Activated naive CD8-positive, alpha-beta T cell treated with anti-CD3 and anti-CD28 coated beads, Interleukin-2, amount 50 U/mL, for 24 hours (primary cell): ENCODE measurements around the gene SETD2.
"Not testable (repeated sequence)": the region's sequence is repeated elsewhere in the genome, so short reads cannot be mapped to it uniquely, and the experiment has no call there.

Source experiments
- ATAC-seq: fragments of 150-1000 bp; cut with Tn5 transposase; one replicate; pipeline ENCODE4 v1.10.0; 2021
- DNase-seq: peaks from one replicate; pipeline ENCODE4 v3.0.0; 2021
- H3K27ac Mint-ChIP-seq: one replicate; pipeline ENCODE4 v1.8.0; 2021; ENCODE audit warnings: mild to moderate bottlenecking, mixed read lengths
- H3K27me3 Mint-ChIP-seq: one replicate; pipeline ENCODE4 v1.8.0; 2021; ENCODE audit warnings: mixed read lengths
- H3K36me3 Mint-ChIP-seq: one replicate; pipeline ENCODE4 v1.8.0; 2021; ENCODE audit warnings: low read depth, mixed read lengths
- H3K4me1 Mint-ChIP-seq: one replicate; pipeline ENCODE4 v1.8.0; 2021; ENCODE audit warnings: mixed read lengths
- H3K4me3 Mint-ChIP-seq: one replicate; pipeline ENCODE4 v1.8.0; 2021; ENCODE audit warnings: mild to moderate bottlenecking, moderate library complexity, mixed read lengths
- H3K9me3 Mint-ChIP-seq: one replicate; pipeline ENCODE4 v1.8.0; 2021; ENCODE audit warnings: mixed read lengths

The SETD2 gene, protein sequence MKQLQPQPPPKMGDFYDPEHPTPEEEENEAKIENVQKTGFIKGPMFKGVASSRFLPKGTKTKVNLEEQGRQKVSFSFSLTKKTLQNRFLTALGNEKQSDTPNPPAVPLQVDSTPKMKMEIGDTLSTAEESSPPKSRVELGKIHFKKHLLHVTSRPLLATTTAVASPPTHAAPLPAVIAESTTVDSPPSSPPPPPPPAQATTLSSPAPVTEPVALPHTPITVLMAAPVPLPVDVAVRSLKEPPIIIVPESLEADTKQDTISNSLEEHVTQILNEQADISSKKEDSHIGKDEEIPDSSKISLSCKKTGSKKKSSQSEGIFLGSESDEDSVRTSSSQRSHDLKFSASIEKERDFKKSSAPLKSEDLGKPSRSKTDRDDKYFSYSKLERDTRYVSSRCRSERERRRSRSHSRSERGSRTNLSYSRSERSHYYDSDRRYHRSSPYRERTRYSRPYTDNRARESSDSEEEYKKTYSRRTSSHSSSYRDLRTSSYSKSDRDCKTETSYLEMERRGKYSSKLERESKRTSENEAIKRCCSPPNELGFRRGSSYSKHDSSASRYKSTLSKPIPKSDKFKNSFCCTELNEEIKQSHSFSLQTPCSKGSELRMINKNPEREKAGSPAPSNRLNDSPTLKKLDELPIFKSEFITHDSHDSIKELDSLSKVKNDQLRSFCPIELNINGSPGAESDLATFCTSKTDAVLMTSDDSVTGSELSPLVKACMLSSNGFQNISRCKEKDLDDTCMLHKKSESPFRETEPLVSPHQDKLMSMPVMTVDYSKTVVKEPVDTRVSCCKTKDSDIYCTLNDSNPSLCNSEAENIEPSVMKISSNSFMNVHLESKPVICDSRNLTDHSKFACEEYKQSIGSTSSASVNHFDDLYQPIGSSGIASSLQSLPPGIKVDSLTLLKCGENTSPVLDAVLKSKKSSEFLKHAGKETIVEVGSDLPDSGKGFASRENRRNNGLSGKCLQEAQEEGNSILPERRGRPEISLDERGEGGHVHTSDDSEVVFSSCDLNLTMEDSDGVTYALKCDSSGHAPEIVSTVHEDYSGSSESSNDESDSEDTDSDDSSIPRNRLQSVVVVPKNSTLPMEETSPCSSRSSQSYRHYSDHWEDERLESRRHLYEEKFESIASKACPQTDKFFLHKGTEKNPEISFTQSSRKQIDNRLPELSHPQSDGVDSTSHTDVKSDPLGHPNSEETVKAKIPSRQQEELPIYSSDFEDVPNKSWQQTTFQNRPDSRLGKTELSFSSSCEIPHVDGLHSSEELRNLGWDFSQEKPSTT (N-terminal part only)

DNA sequence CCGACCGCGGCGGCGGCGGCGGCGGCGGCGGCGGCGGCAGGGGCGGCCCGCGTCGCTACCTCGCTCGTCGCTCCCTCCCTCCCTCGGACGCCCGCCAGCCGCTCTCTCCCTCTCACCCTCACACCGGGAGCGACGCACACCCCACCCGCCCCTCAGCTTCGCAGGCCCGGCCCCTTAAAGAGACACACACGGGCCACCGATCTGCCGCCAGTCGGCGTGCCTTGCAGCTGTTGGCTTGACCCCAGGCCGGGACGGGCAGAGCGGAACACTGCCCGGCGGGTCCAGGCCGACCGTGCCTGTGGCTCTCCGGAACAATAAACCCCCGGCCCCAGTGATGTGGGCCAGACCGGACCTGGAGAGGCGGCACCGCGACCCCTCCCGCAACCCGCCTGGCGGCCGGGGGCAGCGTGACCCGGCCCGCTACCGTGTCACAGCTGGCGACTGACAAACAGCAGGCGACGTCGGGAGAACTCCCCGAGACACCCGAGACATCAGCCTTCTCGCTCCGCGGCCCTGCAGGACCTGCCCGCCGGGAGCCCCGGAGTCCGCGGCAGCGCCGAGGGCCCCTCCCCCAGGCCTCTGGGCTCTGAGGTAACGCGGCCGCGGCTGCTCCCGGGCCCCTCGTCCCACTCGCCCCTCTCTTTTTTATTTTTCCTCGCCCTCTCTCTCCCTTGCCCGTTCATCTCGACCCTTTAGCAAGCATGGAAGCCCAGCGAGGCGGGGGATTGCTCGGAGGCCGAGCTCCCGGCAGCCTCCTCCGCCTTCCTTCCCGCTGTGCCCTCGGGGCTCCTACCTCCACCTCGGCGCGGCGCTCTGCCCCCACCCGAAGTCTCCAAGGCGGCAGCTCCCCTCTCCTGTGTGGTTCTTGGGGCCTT lies at the start of gene SETD2:
Gene SETD2 (minus strand): TSS at position 107 of the 875 bp plus-strand sequence. CDS start 189 bp downstream, outside the sequence.
- Mint-ChIP-seq H3K4me1 (peaks cover 54% of the 10 kb centered on the region), H3K27me3 (no peaks in the 10 kb centered on the region), H3K9me3 (no peaks in the 10 kb centered on the region), H3K27ac (peak within 1 kb of the TSS; percentile 98), H3K36me3 (peaks cover 20% of the 10 kb centered on the region), H3K4me3 (peak within 1 kb of the TSS; percentile 92)
- ATAC-seq (peak; percentile 92), DNase-seq (peak; percentile 87)

DNA sequence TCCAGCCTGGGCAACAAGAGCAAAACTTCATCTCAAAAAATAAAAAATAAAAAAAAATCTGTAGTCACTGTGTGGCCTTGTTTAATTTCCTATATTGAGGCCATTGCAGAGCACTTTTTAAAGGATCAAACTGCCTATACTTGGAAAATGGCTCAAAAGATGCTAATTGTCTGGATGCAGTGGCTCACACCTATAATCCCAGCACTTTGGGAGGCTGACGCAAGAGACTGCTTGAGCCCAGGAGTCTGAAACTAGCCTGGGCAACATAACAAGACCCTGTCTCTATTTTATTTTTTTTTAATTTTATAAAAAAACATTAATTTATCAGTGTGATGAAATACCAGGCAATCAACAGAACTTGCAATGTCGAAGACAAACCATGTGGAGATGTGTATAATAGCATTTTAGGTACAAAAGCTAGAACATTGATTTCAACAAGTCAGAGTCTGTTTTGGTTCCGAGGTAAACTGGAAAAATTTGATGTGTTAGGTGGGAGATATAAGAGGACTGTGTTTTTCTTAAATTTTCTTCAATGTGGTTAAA lies 47.0 kb upstream of the SETD2 start:
- DNase-seq (no peak), ATAC-seq (no peak)
- H3K27ac Mint-ChIP-seq: no peak overlapping the region
- no peaks in the 10 kb centered on the region for H3K4me1 Mint-ChIP-seq
- no peaks in the 10 kb centered on the region for H3K27me3 Mint-ChIP-seq
- no peaks in the 10 kb centered on the region for H3K36me3 Mint-ChIP-seq
- H3K9me3 Mint-ChIP-seq: no peaks in the 10 kb centered on the region
- no peak overlapping the region for H3K4me3 Mint-ChIP-seq

DNA sequence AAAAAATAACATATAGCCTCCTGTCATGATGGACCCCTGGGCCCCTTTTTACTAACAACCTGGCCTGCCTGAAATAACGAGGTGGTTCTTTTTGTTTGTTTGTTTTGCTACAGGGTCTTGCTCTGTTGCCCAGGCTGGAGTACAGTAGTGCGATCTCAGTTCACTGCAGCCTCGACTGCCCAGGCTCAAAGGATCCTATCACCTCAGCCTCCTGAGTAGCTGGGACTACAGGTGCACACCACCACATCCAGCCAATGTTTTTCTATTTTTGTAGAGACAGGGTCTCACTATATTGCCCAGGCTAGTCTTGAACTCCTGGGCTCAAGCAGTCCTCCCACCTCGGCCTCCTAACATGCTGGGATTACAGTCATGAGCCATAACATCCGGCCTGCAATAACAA lies 42.1 kb upstream of the SETD2 start:
- not testable (repeated sequence) for ATAC-seq, DNase-seq, H3K36me3 Mint-ChIP-seq, H3K9me3 Mint-ChIP-seq, H3K27ac Mint-ChIP-seq, H3K4me1 Mint-ChIP-seq, H3K27me3 Mint-ChIP-seq, H3K4me3 Mint-ChIP-seq

DNA sequence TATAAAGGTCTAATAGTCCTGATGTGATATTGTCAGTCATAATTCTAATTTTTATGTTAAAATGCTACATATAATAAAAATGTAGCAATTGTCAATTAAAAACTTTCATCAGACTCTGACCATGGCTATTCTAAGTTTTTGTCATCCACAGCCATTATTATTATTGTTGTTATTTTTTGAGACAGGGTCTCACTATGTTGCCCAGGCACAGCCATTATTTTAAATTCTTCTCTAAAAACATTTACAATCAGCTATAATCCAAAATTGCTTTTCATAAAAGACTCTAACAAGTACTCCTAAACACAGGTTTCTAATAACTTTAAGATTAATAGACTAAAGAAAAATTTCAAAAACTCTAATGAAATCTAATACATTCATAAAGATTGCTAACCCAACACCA lies 41.0 kb upstream of the SETD2 start:
- Mint-ChIP-seq H3K36me3 (no peaks in the 10 kb centered on the region), H3K4me1 (no peaks in the 10 kb centered on the region), H3K27me3 (no peaks in the 10 kb centered on the region), H3K27ac (no peak overlapping the region), H3K9me3 (no peaks in the 10 kb centered on the region), H3K4me3 (no peak overlapping the region)
- no peak for ATAC-seq
- no peak for DNase-seq

DNA sequence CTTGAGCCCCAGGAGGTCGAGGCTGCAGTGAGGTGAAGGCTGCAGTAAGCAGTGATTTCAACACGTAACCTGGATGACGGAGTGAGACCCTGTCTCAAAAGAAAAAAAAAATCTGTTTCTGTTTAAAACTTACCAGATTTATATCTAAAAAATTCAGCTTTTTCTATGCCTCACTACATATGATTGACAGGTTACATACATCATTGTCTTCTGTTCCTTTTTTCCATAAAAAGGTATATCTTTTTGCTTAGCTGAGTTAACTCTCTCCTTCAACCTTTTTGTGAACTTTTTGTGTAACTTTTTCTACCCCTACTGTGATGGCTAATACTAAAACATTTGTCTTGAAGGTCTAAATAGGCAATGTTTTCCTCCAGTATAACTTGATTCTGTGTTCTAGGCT lies 38.6 kb upstream of the SETD2 start:
- no peak overlapping the region for H3K4me3 Mint-ChIP-seq
- no peak overlapping the region for H3K27ac Mint-ChIP-seq
- no peaks in the 10 kb centered on the region for H3K9me3 Mint-ChIP-seq
- no peak for ATAC-seq
- no peaks in the 10 kb centered on the region for H3K27me3 Mint-ChIP-seq
- H3K4me1 Mint-ChIP-seq: no peaks in the 10 kb centered on the region
- DNase-seq: no peak
- H3K36me3 Mint-ChIP-seq: no peaks in the 10 kb centered on the region

DNA sequence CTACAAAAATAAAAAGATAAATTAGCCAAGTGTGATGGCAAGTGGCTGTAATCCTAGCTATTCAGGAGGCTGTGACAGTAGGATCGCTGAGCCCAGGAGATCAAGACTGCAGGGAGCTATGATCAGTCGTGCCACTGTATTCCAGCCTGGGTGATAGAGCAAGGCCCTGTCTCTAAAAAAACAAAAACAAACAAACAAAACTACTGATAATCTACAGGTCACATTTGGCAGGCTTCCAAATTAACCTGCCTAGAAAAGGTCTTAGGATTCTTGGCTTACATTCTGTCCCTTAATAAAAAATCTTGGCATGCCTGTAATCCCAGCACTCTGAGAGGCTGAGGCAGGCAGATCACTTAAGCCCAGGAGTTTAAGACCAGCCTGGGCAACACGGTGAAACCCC lies 33.4 kb upstream of the SETD2 start:
- no peak overlapping the region for H3K27ac Mint-ChIP-seq
- no peaks in the 10 kb centered on the region for H3K4me1 Mint-ChIP-seq
- DNase-seq (no peak), ATAC-seq (no peak)
- no peaks in the 10 kb centered on the region for H3K27me3 Mint-ChIP-seq
- H3K9me3 Mint-ChIP-seq: no peaks in the 10 kb centered on the region
- H3K4me3 Mint-ChIP-seq: no peak overlapping the region
- no peaks in the 10 kb centered on the region for H3K36me3 Mint-ChIP-seq

DNA sequence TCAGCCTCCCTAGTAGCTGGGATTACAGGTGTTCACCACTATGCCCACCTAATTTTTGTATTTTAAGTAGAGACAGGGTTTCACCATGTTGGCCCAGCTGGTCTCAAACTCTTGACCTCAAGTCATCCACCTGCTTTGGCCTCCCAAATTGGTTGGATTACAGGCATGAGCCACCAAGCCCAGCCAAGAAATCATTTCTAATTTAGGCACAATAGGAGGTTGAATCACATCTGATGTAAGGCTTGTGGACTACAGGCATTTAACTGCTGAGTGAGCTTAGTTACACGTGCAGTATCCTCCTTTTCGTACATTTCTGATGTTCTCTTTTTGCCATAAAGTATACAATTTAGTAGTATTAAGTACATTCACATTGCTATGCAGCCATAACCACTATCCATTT lies 31.1 kb upstream of the SETD2 start:
- no peak overlapping the region for H3K4me3 Mint-ChIP-seq
- ATAC-seq: no peak
- DNase-seq: no peak
- no peaks in the 10 kb centered on the region for H3K27me3 Mint-ChIP-seq
- H3K36me3 Mint-ChIP-seq: no peaks in the 10 kb centered on the region
- H3K4me1 Mint-ChIP-seq: no peaks in the 10 kb centered on the region
- H3K9me3 Mint-ChIP-seq: no peaks in the 10 kb centered on the region
- no peak overlapping the region for H3K27ac Mint-ChIP-seq

DNA sequence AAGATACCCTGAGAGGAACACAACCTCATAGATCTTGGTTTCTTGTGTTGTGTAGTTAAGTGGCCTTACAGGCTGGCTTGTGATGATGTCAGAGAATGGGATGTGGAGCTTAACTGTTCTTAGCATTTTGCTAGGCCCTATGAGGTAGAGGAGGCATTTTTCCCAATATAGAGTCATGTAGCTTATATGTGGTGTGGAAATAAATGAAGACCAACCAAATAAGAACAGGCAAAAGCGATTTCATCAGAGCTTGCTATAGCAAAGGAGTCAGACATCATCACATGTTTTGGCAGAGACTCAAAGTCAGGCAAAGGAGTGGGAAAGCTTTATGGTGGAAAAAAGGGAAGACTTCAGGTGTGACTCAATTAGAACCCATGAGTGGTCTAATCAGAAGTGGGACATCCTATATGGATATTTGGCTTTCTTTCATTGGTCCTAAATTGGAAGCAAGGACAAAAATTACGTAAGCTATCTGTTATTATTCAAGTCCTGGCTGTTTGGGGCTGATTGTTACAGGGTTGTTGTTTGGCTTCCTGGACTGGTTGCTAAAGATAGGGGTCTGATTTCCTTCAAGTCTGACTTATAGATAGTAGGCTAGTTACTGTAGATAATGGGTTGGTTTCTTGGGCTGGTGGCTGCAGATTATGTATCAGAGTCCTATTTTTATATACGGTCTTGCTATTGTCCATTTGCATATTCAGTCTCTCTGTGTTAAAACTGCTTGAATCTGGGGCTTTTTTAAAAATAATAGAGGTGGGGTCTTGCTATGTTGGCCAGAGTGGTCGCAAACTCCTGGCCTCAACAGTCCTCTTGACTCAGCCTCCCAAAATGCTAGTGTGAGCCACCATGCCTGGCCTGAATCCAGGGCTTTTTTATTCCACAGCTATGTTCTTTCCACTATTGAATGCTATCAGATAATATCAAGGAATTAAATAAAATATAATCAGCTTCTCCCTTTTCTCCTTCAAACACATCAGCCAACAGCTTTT lies 30.3 kb upstream of the SETD2 start:
- Mint-ChIP-seq H3K4me3 (no peak overlapping the region), H3K4me1 (no peaks in the 10 kb centered on the region), H3K36me3 (no peaks in the 10 kb centered on the region), H3K9me3 (no peaks in the 10 kb centered on the region), H3K27me3 (no peaks in the 10 kb centered on the region), H3K27ac (no peak overlapping the region)
- DNase-seq (no peak), ATAC-seq (no peak)

DNA sequence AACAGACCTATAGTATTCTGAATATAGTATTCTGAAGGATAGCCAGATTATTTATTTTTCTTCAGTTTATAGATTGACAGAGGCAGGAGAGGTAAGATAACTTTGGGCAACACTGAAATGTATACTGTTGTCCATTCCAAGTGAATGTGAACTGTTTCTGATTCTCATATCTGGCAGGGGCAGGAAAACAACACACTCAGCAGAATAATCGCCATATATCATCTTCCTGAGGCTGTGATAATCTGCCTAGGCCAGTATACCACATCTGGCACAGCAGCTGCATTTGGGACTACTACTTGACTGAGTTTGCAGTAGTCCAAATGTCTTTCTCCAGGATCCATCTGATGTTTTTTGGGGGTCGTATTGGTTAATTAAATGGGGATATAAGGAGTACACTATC lies 22.4 kb upstream of the SETD2 start:
- DNase-seq (no peak), ATAC-seq (no peak)
- H3K4me3 Mint-ChIP-seq: no peak overlapping the region
- H3K27ac Mint-ChIP-seq: no peak overlapping the region
- no peaks in the 10 kb centered on the region for H3K27me3 Mint-ChIP-seq
- no peaks in the 10 kb centered on the region for H3K9me3 Mint-ChIP-seq
- H3K36me3 Mint-ChIP-seq: no peaks in the 10 kb centered on the region
- H3K4me1 Mint-ChIP-seq: no peaks in the 10 kb centered on the region

DNA sequence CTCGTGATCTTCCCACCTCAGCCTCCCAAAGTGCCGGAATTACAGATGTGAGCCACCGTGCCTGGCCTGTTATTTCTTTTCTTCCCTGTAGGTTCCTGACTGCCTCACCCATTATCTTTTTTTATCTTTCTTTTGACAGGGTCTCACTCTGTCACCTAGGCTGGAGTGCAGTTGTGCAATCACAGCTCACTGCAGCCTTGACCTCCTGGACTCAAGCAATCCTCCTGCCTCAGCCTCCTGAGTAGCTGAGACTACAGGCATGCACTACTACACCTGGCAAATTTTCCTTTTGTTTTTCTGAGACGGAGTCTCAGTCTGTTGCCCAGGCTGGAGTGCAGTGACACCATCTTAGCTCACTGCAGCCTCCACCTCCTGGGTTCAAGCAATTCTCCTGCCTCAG lies 17.8 kb upstream of the SETD2 start:
- not testable (repeated sequence) for H3K36me3 Mint-ChIP-seq, H3K27me3 Mint-ChIP-seq, H3K4me3 Mint-ChIP-seq, ATAC-seq, DNase-seq, H3K4me1 Mint-ChIP-seq, H3K27ac Mint-ChIP-seq, H3K9me3 Mint-ChIP-seq

DNA sequence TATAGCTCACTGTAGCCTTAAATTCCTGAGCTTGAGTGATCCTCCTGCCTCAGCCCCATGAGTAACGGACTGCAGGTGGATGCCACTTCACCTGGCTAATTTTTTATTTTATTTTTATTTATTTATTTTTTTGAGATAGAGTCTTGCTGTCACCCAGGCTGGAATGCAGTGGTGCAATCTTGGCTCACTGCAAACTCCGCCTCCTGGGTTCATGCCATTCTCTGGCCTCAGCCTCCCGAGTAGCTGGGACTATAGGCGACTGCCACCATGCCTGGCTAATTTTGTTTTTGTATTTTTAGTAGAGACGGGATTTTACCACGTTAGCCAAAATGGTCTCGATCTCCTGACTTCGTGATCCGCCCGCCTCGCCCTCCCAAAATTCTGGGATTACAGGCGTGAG lies 16.1 kb upstream of the SETD2 start:
- H3K27ac Mint-ChIP-seq: not testable (repeated sequence)

DNA sequence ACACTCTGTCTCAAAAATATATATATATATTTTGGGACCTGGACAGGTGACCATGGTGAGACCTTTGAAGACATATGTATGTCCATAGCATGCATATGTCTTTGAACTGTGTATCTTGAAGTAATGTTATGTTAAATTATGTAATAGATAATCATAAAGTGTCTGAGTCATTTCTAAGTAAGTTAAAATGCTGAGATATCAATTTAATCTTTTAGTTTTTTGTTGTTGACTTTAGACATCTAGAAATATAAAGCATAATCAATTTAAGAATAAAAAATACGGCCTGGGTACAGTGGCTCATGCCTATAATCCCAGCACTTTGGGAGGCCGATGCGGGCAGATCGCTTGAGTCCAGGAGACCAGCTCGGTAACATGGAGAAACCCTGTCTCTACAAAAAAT lies 12.7 kb upstream of the SETD2 start:
- H3K27me3 Mint-ChIP-seq: no peaks in the 10 kb centered on the region
- H3K4me1 Mint-ChIP-seq: peaks cover 3% of the 10 kb centered on the region
- peaks cover 8% of the 10 kb centered on the region for H3K36me3 Mint-ChIP-seq
- DNase-seq: no peak
- no peak for ATAC-seq
- no peaks in the 10 kb centered on the region for H3K9me3 Mint-ChIP-seq
- no peak overlapping the region for H3K27ac Mint-ChIP-seq
- no peak overlapping the region for H3K4me3 Mint-ChIP-seq

More for the DNA sequence above, 16.1 kb upstream of the SETD2 start:
- H3K27me3 Mint-ChIP-seq, H3K9me3 Mint-ChIP-seq, H3K4me1 Mint-ChIP-seq, H3K4me3 Mint-ChIP-seq, ATAC-seq, H3K36me3 Mint-ChIP-seq, DNase-seq: not testable (repeated sequence)
